Astrocyte (in vitro differentiated cells and primary cell): ENCODE results near the gene PTPRN2.

Experiments
- EZH2 ChIP-seq: IDR thresholded peaks from 2 replicates; pipeline ENCODE4 v1.6.1; 2012; ENCODE audit warnings: mild to moderate bottlenecking, low read length, inconsistent platforms; ENCODE audit not compliant: insufficient read depth
- TF ChIP-seq, protein P1 (sequence below): IDR thresholded peaks from 2 replicates; pipeline ENCODE4 v1.5.1; 2011; ENCODE audit warnings: low read depth, mild to moderate bottlenecking, inconsistent platforms, low read length, moderate library complexity; ENCODE audit not compliant: insufficient read depth

DNA sequence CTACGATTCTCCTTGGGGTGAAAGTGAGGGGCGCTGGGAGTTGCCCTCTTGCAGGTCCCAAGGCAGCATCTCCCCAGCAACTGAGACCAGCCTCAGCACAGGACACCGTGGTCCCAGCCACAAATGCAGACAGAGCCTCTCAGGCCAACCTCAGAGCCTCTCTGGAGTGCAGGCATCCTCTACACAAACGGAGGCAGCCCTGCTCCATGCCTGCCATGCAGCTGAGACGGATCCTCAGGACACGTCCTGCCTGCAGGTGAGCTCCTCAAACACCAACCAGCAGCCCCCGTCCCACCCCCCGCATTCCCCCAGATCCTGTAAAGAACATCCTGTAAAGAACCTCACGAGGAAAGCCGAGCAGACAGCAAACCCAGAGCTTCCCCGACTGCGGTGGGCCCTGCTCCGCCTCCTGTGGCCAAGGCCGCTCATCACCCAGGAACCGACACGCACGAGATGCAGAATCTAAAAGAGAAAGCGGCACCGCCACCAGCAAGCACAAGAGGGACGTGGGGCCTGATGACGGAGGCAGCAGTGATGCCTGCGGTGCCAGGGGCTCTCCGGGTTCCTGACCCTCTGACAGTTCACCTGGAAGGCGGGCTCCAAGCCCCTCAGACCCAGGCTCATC is 186.9 kb downstream of the PTPRN2 start:
- TF ChIP-seq, protein P1, sequence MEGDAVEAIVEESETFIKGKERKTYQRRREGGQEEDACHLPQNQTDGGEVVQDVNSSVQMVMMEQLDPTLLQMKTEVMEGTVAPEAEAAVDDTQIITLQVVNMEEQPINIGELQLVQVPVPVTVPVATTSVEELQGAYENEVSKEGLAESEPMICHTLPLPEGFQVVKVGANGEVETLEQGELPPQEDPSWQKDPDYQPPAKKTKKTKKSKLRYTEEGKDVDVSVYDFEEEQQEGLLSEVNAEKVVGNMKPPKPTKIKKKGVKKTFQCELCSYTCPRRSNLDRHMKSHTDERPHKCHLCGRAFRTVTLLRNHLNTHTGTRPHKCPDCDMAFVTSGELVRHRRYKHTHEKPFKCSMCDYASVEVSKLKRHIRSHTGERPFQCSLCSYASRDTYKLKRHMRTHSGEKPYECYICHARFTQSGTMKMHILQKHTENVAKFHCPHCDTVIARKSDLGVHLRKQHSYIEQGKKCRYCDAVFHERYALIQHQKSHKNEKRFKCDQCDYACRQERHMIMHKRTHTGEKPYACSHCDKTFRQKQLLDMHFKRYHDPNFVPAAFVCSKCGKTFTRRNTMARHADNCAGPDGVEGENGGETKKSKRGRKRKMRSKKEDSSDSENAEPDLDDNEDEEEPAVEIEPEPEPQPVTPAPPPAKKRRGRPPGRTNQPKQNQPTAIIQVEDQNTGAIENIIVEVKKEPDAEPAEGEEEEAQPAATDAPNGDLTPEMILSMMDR: no peak
- no peak for TF ChIP-seq EZH2
